A549 treated with CORT108297 at 1 μM for 4 hours (cell line): ENCODE results near the gene PRR9. TPM values are rescaled to one million over a fixed set of nuclear protein-coding genes. Genes with fewer than 3 reads are reported as not detected.

Source experiments
- total RNA-seq: library from RNA; stranded (reverse); fragments of 200-300 nt; extraction: Qiagen RNA extraction; gene quantifications from 5 replicates; pipeline ENCODE4 v1.2.3, GENCODE V29; 2022

PRR9 gene, protein sequence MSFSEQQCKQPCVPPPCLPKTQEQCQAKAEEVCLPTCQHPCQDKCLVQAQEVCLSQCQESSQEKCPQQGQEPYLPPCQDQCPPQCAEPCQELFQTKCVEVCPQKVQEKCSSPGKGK
- total RNA-seq, result not detected in 5 replicates

DNA sequence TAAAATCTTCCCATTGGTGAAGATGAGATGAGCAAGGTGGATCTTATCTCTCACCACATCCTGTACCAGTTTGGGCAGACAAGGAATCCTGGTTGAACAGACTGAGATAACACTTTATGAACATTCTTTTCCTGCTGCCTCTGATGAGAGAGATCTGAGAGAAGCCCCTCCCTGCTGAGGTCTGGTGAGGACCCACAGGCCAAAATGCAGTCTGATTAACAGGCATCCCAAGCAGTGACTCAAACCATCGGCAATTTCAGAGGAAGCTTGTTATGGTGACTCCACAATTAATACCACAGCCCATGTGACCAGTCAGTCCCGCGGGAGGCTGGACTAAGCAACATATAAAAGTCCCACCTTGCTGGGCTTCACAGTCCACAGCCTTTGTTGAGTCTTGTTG, at the start of gene PRR9:
PRR9 (plus strand) TSS at position 373 of the 400 bp plus-strand sequence. CDS start 561 bp downstream, outside the sequence.

DNA sequence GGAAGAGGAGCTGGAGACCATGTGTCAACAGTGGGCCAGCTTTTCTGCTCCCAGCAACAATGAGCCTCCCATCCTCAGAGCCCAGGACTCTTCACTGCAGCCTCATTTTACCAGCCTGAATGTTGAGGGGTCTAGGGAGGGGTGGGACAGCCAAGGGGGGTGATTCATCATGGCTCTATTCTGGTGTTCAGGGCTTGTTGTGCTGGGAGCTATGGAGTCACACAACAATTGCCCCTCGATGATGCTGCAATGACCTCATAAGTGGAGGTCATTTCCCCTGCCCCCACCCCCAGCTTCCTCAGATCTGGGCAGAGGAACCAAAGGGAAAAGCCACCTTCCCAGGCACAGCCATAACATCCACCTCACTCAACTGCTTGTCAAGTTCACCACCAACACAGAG, 14.3 kb upstream of the PRR9 start, which contains the start of gene LELP1:
LELP1 (plus strand) TSS at position 301 of the 400 bp plus-strand sequence. CDS start 1,278 bp downstream, outside the sequence.

DNA sequence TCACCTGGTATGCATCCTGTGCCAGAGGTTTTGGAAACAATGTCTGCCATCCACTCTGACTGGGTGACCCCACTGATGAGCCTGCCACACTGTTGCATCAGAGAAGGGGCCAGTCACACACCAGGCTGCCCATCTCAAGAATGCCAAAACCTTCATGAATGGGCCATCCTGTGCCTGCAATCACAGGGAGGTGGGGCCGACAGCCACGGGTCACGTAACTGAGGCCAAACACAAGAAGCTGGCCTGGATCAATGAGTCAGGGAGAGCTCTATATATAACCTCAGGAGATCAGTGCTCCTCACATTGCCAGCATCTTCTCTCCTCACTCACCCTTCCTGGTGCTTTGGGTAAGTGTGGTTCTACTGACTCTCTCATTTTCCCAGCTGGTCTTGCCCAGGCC, 42.0 kb downstream of the PRR9 start, which contains the start of gene LORICRIN:
LORICRIN (plus strand) TSS at position 301 of the 400 bp plus-strand sequence. CDS start 1,263 bp downstream, outside the sequence.

Other genes starting within 250 kb of the PRR9 start
- not detected in 5 replicates for gene SPRR4, start 246.9 kb upstream of the PRR9 start, total RNA-seq
- not detected in 5 replicates for gene SPRR1A, start 233.5 kb upstream of the PRR9 start, total RNA-seq
- gene SPRR3, start 215.8 kb upstream of the PRR9 start, total RNA-seq, result not detected in 5 replicates
- gene SPRR1B, start 186.4 kb upstream of the PRR9 start, total RNA-seq, result not detected in 5 replicates
- gene SPRR2D, start 176.5 kb upstream of the PRR9 start, total RNA-seq, result 0.21 TPM in 1 of 5 replicates, not detected in the others
- not detected in 5 replicates for gene SPRR2A, start 160.1 kb upstream of the PRR9 start, total RNA-seq
- not detected in 5 replicates for gene SPRR2B, start 146.0 kb upstream of the PRR9 start, total RNA-seq
- not detected in 5 replicates for gene SPRR2E, start 123.1 kb upstream of the PRR9 start, total RNA-seq
- gene SPRR2F, start 104.1 kb upstream of the PRR9 start, total RNA-seq, result not detected in 5 replicates
- not detected in 5 replicates for gene SPRR2G, start 66.7 kb upstream of the PRR9 start, total RNA-seq
- gene LELP1, start 14.2 kb upstream of the PRR9 start, total RNA-seq, result not detected in 5 replicates
- gene LORICRIN, start 42.1 kb downstream of the PRR9 start, total RNA-seq, result not detected in 5 replicates
- gene PGLYRP3, start 95.4 kb downstream of the PRR9 start, total RNA-seq, result not detected in 5 replicates
- gene PGLYRP4, start 131.3 kb downstream of the PRR9 start, total RNA-seq, result not detected in 5 replicates
- gene S100A9, start 140.3 kb downstream of the PRR9 start, total RNA-seq, result 0.36 to 1.1 TPM (median 0.50 TPM) in 5 replicates
- gene S100A12, start 158.0 kb downstream of the PRR9 start, total RNA-seq, result not detected in 5 replicates
- gene S100A8, start 173.5 kb downstream of the PRR9 start, total RNA-seq, result not detected in 5 replicates
- gene S100A7A, start 198.9 kb downstream of the PRR9 start, total RNA-seq, result not detected in 5 replicates
- gene S100A7, start 243.1 kb downstream of the PRR9 start, total RNA-seq, result not detected in 5 replicates